K562 (cell line): Measurements from ENCODE around the gene MTERF4.

ENCODE experiments used
- BCOR ChIP-seq: fragments of 450-650 bp; IDR thresholded peaks from 2 replicates; pipeline ENCODE4 v1.6.1; 2016
- CBFB ChIP-seq: sonication (generic); formaldehyde crosslinking; IDR thresholded peaks from 2 replicates; pipeline ENCODE4 v1.4.0; 2020; ENCODE audit warnings: mild to moderate bottlenecking, missing genetic modification reagents
- CTCF ChIP-seq, 3 experiments: IDR thresholded peaks in 2 of 3; conservative IDR thresholded peaks in 1 of 3; 2 replicates each; pipeline ENCODE4 v1.5.1; 2011 to 2012; ENCODE audit warnings: low read length in 3 of 3, mild to moderate bottlenecking in 3 of 3, control low read depth in 2 of 3, improper control_type of control experiment in 1 of 3, inconsistent platforms in 1 of 3, low read depth in 1 of 3, mixed read lengths in 1 of 3, moderate library complexity in 1 of 3; ENCODE audit not compliant: insufficient read depth in 2 of 3
- GATAD2B ChIP-seq: fragments of 450-650 bp; IDR thresholded peaks from 2 replicates; pipeline ENCODE4 v1.6.1; 2017; ENCODE audit warnings: mild to moderate bottlenecking, borderline replicate concordance
- MAZ ChIP-seq, 2 experiments: fragments of 450-650 bp in 1 of 2; sonication (generic) in 1 of 2; formaldehyde crosslinking; IDR thresholded peaks in 1 of 2; conservative IDR thresholded peaks in 1 of 2; 2 replicates each; pipeline versions ENCODE4 v1.4.0 to v1.5.0; 2020; ENCODE audit warnings: mild to moderate bottlenecking in 1 of 2, missing genetic modification reagents in 1 of 2
- TAF15 ChIP-seq: fragments of 200-400 bp; formaldehyde crosslinking; IDR thresholded peaks from 2 replicates; pipeline ENCODE4 v1.6.1; 2017; ENCODE audit warnings: mild to moderate bottlenecking, low read depth, low read length, moderate library complexity
- TCF3 ChIP-seq: sonication (generic); formaldehyde crosslinking; IDR thresholded peaks from 2 replicates; pipeline ENCODE4 v1.4.0; 2020; ENCODE audit warnings: mild to moderate bottlenecking, missing genetic modification reagents
- USF2 ChIP-seq: sonication (generic); formaldehyde crosslinking; IDR thresholded peaks from 2 replicates; pipeline ENCODE4 v1.5.0; 2020; ENCODE audit warnings: missing genetic modification reagents

- TF ChIP-seq GATAD2B (no peak), CTCF (IDR thresholded peaks at IDR 0.05 in 2 of 3, conservative IDR thresholded peaks at IDR 0.05 in 1 of 3; ENCODE audit: insufficient read depth in 2 of 3, low read depth in 1 of 3, low read length in 3 of 3) (no peak), BCOR (no peak), MAZ (CRISPR knock-in tag; conservative IDR thresholded peaks at IDR 0.05 in 1 of 2, IDR thresholded peaks at IDR 0.05 in 1 of 2) (no peak), USF2 (CRISPR knock-in tag) (no peak), TAF15 (no peak), TCF3 (CRISPR knock-in tag) (no peak), CBFB (CRISPR knock-in tag) (no peak)
Observed at GRCh38 chr2:241137276-241138190, 35.4 kb upstream of the MTERF4 start.
